K562 (cell line): ENCODE data around the gene YJU2. TPM values are rescaled to one million over a fixed set of nuclear protein-coding genes. Genes with fewer than 3 reads are reported as not detected.

Source experiments
- BHLHE40 ChIP-seq: IDR thresholded peaks from 2 replicates; pipeline ENCODE4 v1.6.1; 2011; ENCODE audit warnings: low read length, improper control_type of control experiment
- BRD4 ChIP-seq: fragments of 200-600 bp; sonication (generic); IDR thresholded peaks from 2 replicates; pipeline ENCODE4 v1.6.1; 2017; ENCODE audit warnings: inconsistent platforms
- CSDE1 ChIP-seq, 2 experiments: fragments of 450-650 bp; IDR thresholded peaks; 2 replicates each; pipeline ENCODE4 v1.6.1; 2016; ENCODE audit warnings: mild to moderate bottlenecking in 1 of 2
- KHSRP ChIP-seq: fragments of 450-650 bp; IDR thresholded peaks from 2 replicates; pipeline ENCODE4 v1.6.1; 2017
- MTF1 ChIP-seq: fragments of 250-450 bp; sonication (Bioruptor Pico); IDR thresholded peaks from 2 replicates; pipeline ENCODE4 v1.9.0; 2021; ENCODE audit warnings: moderate library complexity, mild to moderate bottlenecking, inconsistent platforms, borderline replicate concordance
- RBM15 ChIP-seq: fragments of 200-400 bp; formaldehyde crosslinking; IDR thresholded peaks from 2 replicates; pipeline ENCODE4 v1.6.1; 2018; ENCODE audit warnings: mild to moderate bottlenecking, low read length, moderate library complexity; ENCODE audit not compliant: insufficient read depth
- RBM25 ChIP-seq: fragments of 200-400 bp; formaldehyde crosslinking; IDR thresholded peaks from 2 replicates; pipeline ENCODE4 v1.6.1; 2018; ENCODE audit warnings: low read length, low read depth, moderate library complexity; ENCODE audit not compliant: severe bottlenecking
- RBM34 ChIP-seq: fragments of 200-400 bp; formaldehyde crosslinking; IDR thresholded peaks from 2 replicates; pipeline ENCODE4 v1.6.1; 2018; ENCODE audit warnings: low read length, borderline replicate concordance; ENCODE audit not compliant: insufficient read depth
- RCOR1 ChIP-seq, 2 experiments: IDR thresholded peaks; 2 replicates each; pipeline ENCODE4 v1.6.1; 2012; ENCODE audit warnings: low read depth in 2 of 2, low read length in 2 of 2, borderline replicate concordance in 1 of 2, improper control_type of control experiment in 1 of 2
- SMC3 ChIP-seq: conservative IDR thresholded peaks from 2 replicates; pipeline ENCODE4 v1.6.1; 2011; ENCODE audit warnings: low read depth, low read length, improper control_type of control experiment; ENCODE audit not compliant: insufficient read depth
- SOX6 ChIP-seq: fragments of 450-650 bp; IDR thresholded peaks from 2 replicates; pipeline ENCODE4 v1.6.1; 2014; ENCODE audit warnings: mild to moderate bottlenecking
- SRSF3 ChIP-seq: fragments of 200-400 bp; formaldehyde crosslinking; IDR thresholded peaks from 2 replicates; pipeline ENCODE4 v1.6.1; 2016; ENCODE audit warnings: mild to moderate bottlenecking, low read length, moderate library complexity; ENCODE audit not compliant: insufficient read depth
- TCF7L2 ChIP-seq: fragments of 150-350 bp; IDR thresholded peaks from 2 replicates; pipeline ENCODE4 v1.6.1; 2016; ENCODE audit warnings: low read depth, mild to moderate bottlenecking, low read length, moderate library complexity
- TFAM ChIP-seq: fragments of 250-450 bp; sonication (Bioruptor Pico); conservative IDR thresholded peaks from 2 replicates; pipeline ENCODE4 v1.5.0; 2021; ENCODE audit warnings: mild to moderate bottlenecking, moderate library complexity
- THAP7 ChIP-seq: fragments of 250-450 bp; sonication (Bioruptor Pico); IDR thresholded peaks from 2 replicates; pipeline ENCODE4 v1.5.0; 2021
- ZBED1 ChIP-seq: IDR thresholded peaks from 2 replicates; pipeline ENCODE4 v1.6.1; 2014
- ZNF134 ChIP-seq: fragments of 250-450 bp; sonication (Bioruptor Pico); conservative IDR thresholded peaks from 2 replicates; pipeline ENCODE4 v1.4.0; 2020
- ZNF639 ChIP-seq, 2 experiments: fragments of 200-800 bp in 1 of 2; sonication (Bioruptor generic) in 1 of 2; sonication (generic) in 1 of 2; formaldehyde crosslinking in 1 of 2; IDR thresholded peaks in 1 of 2; conservative IDR thresholded peaks in 1 of 2; 2 replicates each; pipeline versions ENCODE4 v1.5.0 to v1.6.1; 2016 to 2020; ENCODE audit warnings: missing compliant biosample characterization in 1 of 2, missing genetic modification characterization in 1 of 2, missing genetic modification reagents in 1 of 2
- polyA plus RNA-seq, 8 experiments: library from polyadenylated mRNA; depleted of rRNA in 4 of 8; stranded (reverse) in 5 of 8; unstranded in 3 of 8; fragments of >200 nt; fragmentation: Nextera tagmentation in 2 of 8; fragmentation: Illumina TruSeq in 1 of 8; extraction: Ambion mirVana in 2 of 8; extraction: Trizol in 1 of 8; gene quantifications; 2 replicates each; pipeline versions ENCODE4 v1.2.1 to v1.2.3, GENCODE V29; 2011 to 2014; ENCODE audit warnings: inconsistent platforms in 1 of 8, missing spikeins in 1 of 8
- total RNA-seq, 7 experiments: library from RNA; depleted of rRNA in 6 of 7; stranded (reverse); fragments of >200 nt in 6 of 7; fragmentation: Illumina TruSeq in 2 of 7; extraction: Trizol in 2 of 7; gene quantifications; 2 replicates each; pipeline versions ENCODE4 v1.2.1 to v1.2.3, GENCODE V29; 2011 to 2021; ENCODE audit warnings: low replicate concordance in 1 of 7
- TF ChIP-seq, protein P1 (sequence below): sonication (generic); formaldehyde crosslinking; IDR thresholded peaks from 2 replicates; pipeline ENCODE4 v1.8.1; 2022; ENCODE audit warnings: missing genetic modification reagents

Gene YJU2
- total and polyA plus RNA-seq, 9 of the 15 experiments (the other 6 are each of a cell fraction or from before 2014, with no cell fraction given), result 0.41 to 34.9 (median 19.3) TPM

- TF ChIP-seq, protein P1, sequence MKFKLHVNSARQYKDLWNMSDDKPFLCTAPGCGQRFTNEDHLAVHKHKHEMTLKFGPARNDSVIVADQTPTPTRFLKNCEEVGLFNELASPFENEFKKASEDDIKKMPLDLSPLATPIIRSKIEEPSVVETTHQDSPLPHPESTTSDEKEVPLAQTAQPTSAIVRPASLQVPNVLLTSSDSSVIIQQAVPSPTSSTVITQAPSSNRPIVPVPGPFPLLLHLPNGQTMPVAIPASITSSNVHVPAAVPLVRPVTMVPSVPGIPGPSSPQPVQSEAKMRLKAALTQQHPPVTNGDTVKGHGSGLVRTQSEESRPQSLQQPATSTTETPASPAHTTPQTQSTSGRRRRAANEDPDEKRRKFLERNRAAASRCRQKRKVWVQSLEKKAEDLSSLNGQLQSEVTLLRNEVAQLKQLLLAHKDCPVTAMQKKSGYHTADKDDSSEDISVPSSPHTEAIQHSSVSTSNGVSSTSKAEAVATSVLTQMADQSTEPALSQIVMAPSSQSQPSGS (CRISPR knock-in tag), result no peak
- TF ChIP-seq MTF1 (CRISPR knock-in tag) (no peak), BHLHE40 (no peak), SMC3 (no peak), TFAM (CRISPR knock-in tag) (no peak), CSDE1 (IDR thresholded peaks at IDR 0.05) (no peak), ZBED1 (no peak), SRSF3 (no peak), RCOR1 (IDR thresholded peaks at IDR 0.05; ENCODE audit: borderline replicate concordance in 1 of 2, low read depth in 2 of 2, low read length in 2 of 2) (0 out of 4 replicates have a peak, but pooled peaks of 1 of the 2 experiments have one; percentile 11), ZNF134 (CRISPR knock-in tag) (no peak), SOX6 (no peak), BRD4 (no peak), ZNF639 (CRISPR knock-in tag; conservative IDR thresholded peaks at IDR 0.05 in 1 of 2, IDR thresholded peaks at IDR 0.05 in 1 of 2) (no peak), KHSRP (no peak), RBM15 (no peak), RBM25 (peak; percentile 93), TCF7L2 (no peak), THAP7 (CRISPR knock-in tag) (no peak), RBM34 (no peak)
These were observed 26.7 kb upstream of the YJU2 start (continued) for GRCh38 chr19:4220188-4220587.
